ENCODE measurements around the gene UBAP1. TPM values are rescaled to one million over a fixed set of nuclear protein-coding genes. Genes with fewer than 3 reads are reported as not detected.
A peak's percentile ranks its signal among the peaks of the same experiment; 100 is the strongest.

The UBAP1 gene
- total RNA-seq, 6 experiments from 2014 or later = 36.7 to 43.9 (median 41.4) TPM

DNA sequence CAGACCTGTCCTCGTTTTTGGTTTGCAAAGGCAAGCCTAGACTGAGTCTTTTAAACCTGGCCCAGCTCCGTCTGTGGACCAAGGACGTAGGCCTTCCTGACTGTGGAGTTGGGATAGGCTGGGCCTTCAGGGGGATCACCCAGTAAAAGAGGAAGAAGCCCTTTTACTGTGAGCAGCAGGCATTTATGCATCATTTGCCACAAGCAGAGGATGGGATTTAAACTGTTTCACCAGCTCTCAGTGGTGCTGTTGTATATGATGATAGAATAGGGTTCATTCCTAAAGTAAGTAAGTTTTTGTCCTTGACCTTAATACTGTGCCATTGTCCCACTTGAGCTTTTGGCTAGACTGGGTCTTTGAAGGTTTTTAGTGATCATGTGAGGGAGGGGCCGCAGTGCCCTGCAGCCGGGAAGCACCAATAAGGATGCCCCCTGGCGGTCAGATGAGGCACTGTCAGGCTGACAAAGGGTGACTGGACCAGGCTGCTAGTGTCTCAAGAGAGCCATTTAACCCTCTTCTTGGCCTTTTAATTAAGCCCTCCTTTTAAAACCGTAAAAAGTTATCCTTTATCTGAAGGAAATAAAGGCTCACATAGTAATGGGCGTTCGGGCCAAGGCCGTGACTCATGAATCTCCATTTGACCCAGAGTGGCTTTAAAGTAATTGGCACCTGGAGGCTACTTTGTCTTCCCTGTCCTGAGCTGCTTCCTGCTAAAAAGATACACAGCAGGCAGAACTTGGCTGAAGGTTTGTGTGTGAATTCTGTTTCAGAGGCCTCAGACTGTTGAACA lies 74.0 kb downstream of the UBAP1 start:
- peaks cover 4% of the 10 kb centered on the region for H3K27me3 Mint-ChIP-seq (ENCODE audit: insufficient read depth)
- H3K36me3 Mint-ChIP-seq (ENCODE audit: low read depth) = peaks cover 9% of the 10 kb centered on the region
- peak; percentile 56 for DNase-seq
- peak overlapping the region; percentile 88 for H3K27ac Mint-ChIP-seq
- H3K4me1 Mint-ChIP-seq (ENCODE audit: low read depth) = peaks cover 52% of the 10 kb centered on the region
- TF ChIP-seq, protein P1, sequence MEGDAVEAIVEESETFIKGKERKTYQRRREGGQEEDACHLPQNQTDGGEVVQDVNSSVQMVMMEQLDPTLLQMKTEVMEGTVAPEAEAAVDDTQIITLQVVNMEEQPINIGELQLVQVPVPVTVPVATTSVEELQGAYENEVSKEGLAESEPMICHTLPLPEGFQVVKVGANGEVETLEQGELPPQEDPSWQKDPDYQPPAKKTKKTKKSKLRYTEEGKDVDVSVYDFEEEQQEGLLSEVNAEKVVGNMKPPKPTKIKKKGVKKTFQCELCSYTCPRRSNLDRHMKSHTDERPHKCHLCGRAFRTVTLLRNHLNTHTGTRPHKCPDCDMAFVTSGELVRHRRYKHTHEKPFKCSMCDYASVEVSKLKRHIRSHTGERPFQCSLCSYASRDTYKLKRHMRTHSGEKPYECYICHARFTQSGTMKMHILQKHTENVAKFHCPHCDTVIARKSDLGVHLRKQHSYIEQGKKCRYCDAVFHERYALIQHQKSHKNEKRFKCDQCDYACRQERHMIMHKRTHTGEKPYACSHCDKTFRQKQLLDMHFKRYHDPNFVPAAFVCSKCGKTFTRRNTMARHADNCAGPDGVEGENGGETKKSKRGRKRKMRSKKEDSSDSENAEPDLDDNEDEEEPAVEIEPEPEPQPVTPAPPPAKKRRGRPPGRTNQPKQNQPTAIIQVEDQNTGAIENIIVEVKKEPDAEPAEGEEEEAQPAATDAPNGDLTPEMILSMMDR (IDR thresholded peaks at IDR 0.05) = peak; percentile 99
- H3K4me3 Mint-ChIP-seq = no peak overlapping the region
- H3K9me3 Mint-ChIP-seq = no peaks in the 10 kb centered on the region

DNA sequence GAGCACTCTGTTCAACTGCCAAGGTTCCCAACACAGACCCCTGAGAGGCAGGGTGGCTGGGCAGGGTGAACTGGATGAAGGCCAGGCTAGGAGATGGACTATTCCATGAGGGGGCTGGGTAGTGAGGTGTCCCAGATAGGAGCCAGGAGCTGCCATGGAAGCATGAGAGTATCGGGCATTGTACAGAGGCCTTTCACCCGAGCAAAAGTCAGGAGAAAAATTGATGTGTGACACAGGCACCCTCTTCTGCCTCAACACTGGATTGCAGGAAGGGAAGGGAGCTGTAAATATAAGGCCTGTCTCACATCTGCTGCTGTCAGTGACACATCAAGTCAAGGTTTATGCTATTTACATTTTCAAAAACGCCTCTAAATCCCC lies 74.6 kb downstream of the UBAP1 start:
- H3K36me3 Mint-ChIP-seq (ENCODE audit: low read depth) = peaks cover 9% of the 10 kb centered on the region
- H3K9me3 Mint-ChIP-seq = no peaks in the 10 kb centered on the region
- peaks cover 52% of the 10 kb centered on the region for H3K4me1 Mint-ChIP-seq (ENCODE audit: low read depth)

DNA sequence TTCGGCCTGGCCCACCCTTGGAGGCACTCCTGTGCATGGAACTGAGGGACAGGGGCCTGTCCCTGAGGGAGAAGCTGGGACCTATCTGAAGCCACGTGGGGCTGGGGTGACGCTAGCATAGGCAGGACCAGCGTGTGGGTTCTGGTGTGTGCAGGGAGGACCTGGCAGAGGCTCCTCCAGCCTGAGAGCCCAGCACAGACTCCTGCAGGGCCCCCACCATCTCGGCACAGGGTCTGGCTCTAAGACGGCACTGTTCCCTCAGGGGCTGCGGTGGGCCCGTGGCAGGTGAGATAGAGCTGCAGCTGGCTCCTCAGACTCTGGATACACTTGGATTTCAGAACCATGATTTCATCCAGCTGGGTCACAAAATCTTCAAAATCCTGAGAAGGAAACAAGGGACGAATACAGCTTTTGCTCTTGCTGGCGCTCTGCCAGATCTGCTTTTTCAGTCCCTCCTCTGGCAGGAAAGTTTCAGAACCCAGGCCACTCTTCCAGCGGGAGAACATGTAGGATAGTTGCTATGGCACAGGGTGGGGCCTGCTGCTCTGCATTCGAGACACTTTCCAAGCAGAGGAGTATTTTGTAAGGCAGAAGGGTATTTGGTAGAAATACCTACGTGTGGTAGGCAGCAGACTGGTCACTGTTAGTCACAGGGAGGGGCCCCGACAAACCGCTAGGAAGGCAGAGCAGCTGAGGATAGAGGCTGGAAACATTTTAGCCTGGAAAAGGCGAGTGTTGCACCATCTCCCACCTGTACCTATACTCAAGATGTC lies 75.5 kb downstream of the UBAP1 start:
- H3K4me1 Mint-ChIP-seq (ENCODE audit: low read depth) = peaks cover 46% of the 10 kb centered on the region
- peak overlapping the region; percentile 88 for H3K27ac Mint-ChIP-seq
- peak overlapping the region; percentile 45 for H3K4me3 Mint-ChIP-seq
- TF ChIP-seq, protein P1 (IDR thresholded peaks at IDR 0.05) = no peak
- peak; percentile 84 for DNase-seq
- 0 out of 2 replicates have a peak, but pooled peaks cover 4% of the 10 kb centered on the region for H3K36me3 Mint-ChIP-seq (ENCODE audit: low read depth)
- peaks cover 2% of the 10 kb centered on the region for H3K27me3 Mint-ChIP-seq (ENCODE audit: insufficient read depth)
- no peaks in the 10 kb centered on the region for H3K9me3 Mint-ChIP-seq

More for the DNA sequence above, 74.6 kb downstream of the UBAP1 start:
- TF ChIP-seq, protein P1 (IDR thresholded peaks at IDR 0.05) = no peak
- Mint-ChIP-seq H3K27me3 (ENCODE audit: insufficient read depth) (peaks cover 3% of the 10 kb centered on the region), H3K27ac (peak overlapping the region; percentile 88), H3K4me3 (no peak overlapping the region)
- DNase-seq = peak; percentile 51

DNA sequence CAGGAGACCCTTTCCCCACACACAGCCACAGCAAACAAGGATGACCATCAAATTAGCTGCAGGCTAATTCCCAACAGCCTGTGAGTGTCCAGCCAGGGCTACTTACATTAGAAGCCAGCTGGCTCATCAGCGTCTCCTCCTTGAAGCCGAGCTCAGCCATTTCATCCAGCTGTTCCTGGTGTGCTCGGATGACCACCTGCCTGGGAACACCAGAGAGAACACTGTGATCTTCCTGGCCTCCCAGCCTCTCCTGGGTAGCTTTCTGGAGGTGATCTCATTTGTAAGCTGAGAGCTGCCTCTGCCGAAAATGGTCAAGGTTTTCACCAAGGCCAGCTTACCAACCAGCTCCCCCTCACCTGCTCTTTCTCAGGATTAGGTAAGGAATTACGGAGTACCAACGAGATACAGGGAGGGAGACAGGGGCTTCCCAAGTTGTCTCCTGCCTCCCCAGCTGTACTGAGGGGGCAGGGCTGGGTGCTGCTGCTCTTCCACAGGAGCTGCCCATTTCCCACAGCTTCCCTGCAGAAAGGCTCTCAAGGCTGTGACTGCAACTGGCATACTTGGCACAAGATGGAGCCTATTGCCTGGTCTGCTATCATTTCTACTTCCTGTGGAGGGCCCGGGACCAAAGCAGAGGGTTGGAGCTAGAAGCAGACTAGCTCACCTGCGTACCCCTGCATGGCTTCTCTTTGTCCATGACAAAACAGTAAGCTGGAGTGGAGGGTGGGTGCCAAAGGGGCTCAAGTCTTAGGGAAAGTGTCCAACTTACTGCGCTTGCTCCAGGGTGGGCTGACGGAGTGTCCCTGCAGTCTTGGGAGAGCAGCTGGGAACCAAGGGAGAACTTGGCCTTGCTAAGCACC lies 76.4 kb downstream of the UBAP1 start:
- TF ChIP-seq, protein P1 (IDR thresholded peaks at IDR 0.05) = peak; percentile 27; the same call in 1 of the 2 replicates
- DNase-seq = peak; percentile 39
- Mint-ChIP-seq H3K4me1 (ENCODE audit: low read depth) (peaks cover 46% of the 10 kb centered on the region), H3K36me3 (ENCODE audit: low read depth) (0 out of 2 replicates have a peak, but pooled peaks cover 3% of the 10 kb centered on the region), H3K27ac (peak overlapping the region; percentile 88), H3K4me3 (peak overlapping the region; percentile 45), H3K27me3 (ENCODE audit: insufficient read depth) (no peaks in the 10 kb centered on the region; the same call in 1 of the 2 replicates), H3K9me3 (no peaks in the 10 kb centered on the region)

DNA sequence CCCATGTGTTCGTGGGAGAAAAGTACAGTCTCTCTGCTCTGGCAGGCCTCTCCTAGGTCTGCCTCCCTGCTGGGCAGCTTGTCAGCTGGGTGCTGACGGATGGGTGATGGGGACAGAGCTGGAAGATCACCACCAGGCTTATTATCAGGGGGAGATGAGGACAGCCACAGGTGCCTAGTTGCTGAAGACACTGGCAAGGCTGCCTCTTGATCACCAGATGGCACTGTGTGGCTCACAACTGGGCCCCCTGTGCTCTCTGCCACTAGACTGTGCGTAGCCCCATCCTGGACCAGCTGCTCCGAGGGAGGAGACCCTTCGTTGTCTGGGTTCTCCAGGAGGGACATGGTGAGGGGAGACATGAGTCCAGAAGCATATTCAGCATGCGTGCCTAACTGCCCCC lies 77.3 kb downstream of the UBAP1 start:
- no peaks in the 10 kb centered on the region; the same call in 1 of the 2 replicates for H3K27me3 Mint-ChIP-seq (ENCODE audit: insufficient read depth)
- peaks cover 46% of the 10 kb centered on the region for H3K4me1 Mint-ChIP-seq (ENCODE audit: low read depth)
- H3K27ac Mint-ChIP-seq = peak overlapping the region; percentile 88
- no peaks in the 10 kb centered on the region for H3K9me3 Mint-ChIP-seq
- DNase-seq = no peak
- TF ChIP-seq, protein P1 (IDR thresholded peaks at IDR 0.05) = peak; percentile 55; the same call in 1 of the 2 replicates
- H3K36me3 Mint-ChIP-seq (ENCODE audit: low read depth) = no peaks in the 10 kb centered on the region
- 0 out of 2 replicates have a peak overlapping the region, but pooled peaks have one; percentile 13 for H3K4me3 Mint-ChIP-seq

Measured in HFFc6 (cell line).